ENCODE results near the gene SLC29A4.

GRCh38 chr7:5352440-5353010 is 69.8 kb downstream of the SLC29A4 start:
- TF ChIP-seq, protein P1, sequence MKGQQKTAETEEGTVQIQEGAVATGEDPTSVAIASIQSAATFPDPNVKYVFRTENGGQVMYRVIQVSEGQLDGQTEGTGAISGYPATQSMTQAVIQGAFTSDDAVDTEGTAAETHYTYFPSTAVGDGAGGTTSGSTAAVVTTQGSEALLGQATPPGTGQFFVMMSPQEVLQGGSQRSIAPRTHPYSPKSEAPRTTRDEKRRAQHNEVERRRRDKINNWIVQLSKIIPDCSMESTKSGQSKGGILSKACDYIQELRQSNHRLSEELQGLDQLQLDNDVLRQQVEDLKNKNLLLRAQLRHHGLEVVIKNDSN (IDR thresholded peaks at IDR 0.05): no peak
- TF ChIP-seq YY1 (IDR thresholded peaks at IDR 0.05; ENCODE audit: low read depth): no peak
- no peak for TF ChIP-seq CREB1 (IDR thresholded peaks at IDR 0.05; ENCODE audit: low read depth)
- TF ChIP-seq RAD21 (IDR thresholded peaks at IDR 0.05; ENCODE audit: low read depth): no peak
- no peak for TF ChIP-seq FOXM1 (IDR thresholded peaks at IDR 0.05; ENCODE audit: borderline replicate concordance, low read depth)
- no peak for TF ChIP-seq NFIC (IDR thresholded peaks at IDR 0.05)

All from Ishikawa (cell line).